Thyroid gland (tissue), 4 donors: ENCODE measurements around the gene PSME4. TPM values are rescaled to one million over a fixed set of nuclear protein-coding genes. Genes with fewer than 3 reads are reported as not detected.
"Not testable (repeated sequence)": the region's sequence is repeated elsewhere in the genome, so short reads cannot be mapped to it uniquely, and the experiment has no call there.

ENCODE experiments used
- DNase-seq, 2 donors: peaks; one replicate each; pipeline ENCODE4 v3.0.0-alpha.2; 2019
- H3K27ac ChIP-seq, 3 donors: fragments of 200-600 bp; sonication (generic); 1 replicate in 2 of 3; 2 replicates in 1 of 3; pipeline ENCODE4 v1.5.1; 2016 to 2019; ENCODE audit warnings: mild to moderate bottlenecking in 1 of 3, moderate library complexity in 1 of 3
- H3K27me3 ChIP-seq: fragments of 200-600 bp; sonication (generic); one replicate; pipeline ENCODE4 v1.5.1; 2019
- H3K36me3 ChIP-seq, 2 donors: fragments of 200-600 bp; sonication (generic); one replicate each; pipeline ENCODE4 v1.5.1; 2016 to 2019
- H3K4me1 ChIP-seq, 2 donors: fragments of 200-600 bp; sonication (generic); one replicate each; pipeline ENCODE4 v1.5.1; 2017 to 2019
- H3K4me3 ChIP-seq, 3 donors: fragments of 200-600 bp; sonication (generic); replicated peaks in 1 of 3; 1 replicate in 2 of 3; 2 replicates in 1 of 3; pipeline ENCODE4 v1.5.1; 2016; ENCODE audit warnings: mild to moderate bottlenecking in 1 of 3
- H3K9me3 ChIP-seq: fragments of 200-600 bp; sonication (generic); one replicate; pipeline ENCODE4 v1.5.1; 2017
- CTCF ChIP-seq, 6 experiments: fragments of 200-600 bp in 3 of 6; fragments of 450-650 bp in 3 of 6; sonication (generic) in 3 of 6; IDR thresholded peaks; one replicate each; pipeline ENCODE4 v1.5.1; 2016 to 2019; ENCODE audit warnings: antibody characterized with exemption in 6 of 6, mild to moderate bottlenecking in 2 of 6, inconsistent platforms in 1 of 6, moderate library complexity in 1 of 6
- POLR2A ChIP-seq, 2 donors: fragments of 450-650 bp; IDR thresholded peaks; one replicate each; pipeline ENCODE4 v1.6.1; 2017; ENCODE audit warnings: antibody characterized with exemption in 2 of 2, mild to moderate bottlenecking in 2 of 2, moderate library complexity in 1 of 2
- WGBS, 2 donors: methylation state at CpG; one replicate each; pipeline ENCODE4 v1.1.5; 2017; 5-methylcytosine and 5-hydroxymethylcytosine counted together
- intact Hi-C: fragments of 100-400 bp; cut with DNase I; formaldehyde crosslinking; loops from one replicate; pipeline ENCODE4 v1.15.1; 2023
- total RNA-seq, 4 donors: library from RNA; depleted of rRNA; stranded (reverse); fragments of >200 nt; gene quantifications; one replicate each; pipeline ENCODE4 v1.2.3, GENCODE V29; 2016

The PSME4 gene
- total RNA-seq, 4 donors from 2014 or later, result 64.3 to 131 (median 84.4) TPM

DNA sequence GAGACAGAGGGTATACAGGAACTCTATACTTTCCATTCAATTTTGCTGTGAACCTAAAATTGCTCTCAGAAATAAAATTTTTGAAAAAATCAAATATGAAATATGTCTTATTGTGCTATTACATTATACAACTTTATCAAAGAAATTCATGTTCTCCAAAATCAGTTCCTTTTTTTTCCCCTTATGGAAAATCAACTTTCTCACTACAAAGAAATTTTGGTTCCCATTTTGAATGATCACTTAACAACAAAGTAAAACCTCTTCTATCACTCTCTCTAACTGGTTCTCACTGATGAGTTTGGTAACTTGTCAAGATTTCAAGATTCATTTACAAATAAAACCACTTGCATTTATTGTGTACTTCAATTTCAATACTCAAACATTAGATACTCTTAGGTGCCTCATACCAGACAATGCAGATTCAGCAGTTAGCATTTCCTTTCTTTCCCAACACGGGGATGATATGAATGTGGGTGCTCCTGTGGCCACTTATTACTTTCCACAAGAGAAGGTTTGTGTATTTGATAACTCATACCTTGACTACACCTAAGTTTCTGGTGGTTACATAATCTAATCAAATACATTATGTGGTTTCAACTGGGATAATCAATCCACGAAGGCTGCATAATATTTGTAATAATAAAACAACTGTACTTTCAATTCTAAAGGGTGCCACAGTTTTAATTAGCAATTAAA is 6.4 kb downstream of the PSME4 start:
- TF ChIP-seq CTCF (IDR thresholded peaks at IDR 0.05), result no peak
- no peaks in the 10 kb centered on the region for H3K36me3 ChIP-seq
- no peak for DNase-seq
- no peak overlapping the region for H3K27ac ChIP-seq
- no peaks in the 10 kb centered on the region for H3K9me3 ChIP-seq
- WGBS, 2 donors, result 50 to 55% methylated on average over 2 of the region's 2 CpGs
- intact Hi-C loops, result no loop called here
- no peak overlapping the region for H3K4me3 ChIP-seq
- peaks cover 51 to 61% of the 10 kb centered on the region in 2 donors for H3K4me1 ChIP-seq
- no peaks in the 10 kb centered on the region for H3K27me3 ChIP-seq

- 29 to 36% methylated on average over 10 of the region's 10 CpGs for WGBS, 2 donors
- peak overlapping the region in 1 of 3 donors; percentile 20 for H3K27ac ChIP-seq
- H3K36me3 ChIP-seq, H3K9me3 ChIP-seq, H3K27me3 ChIP-seq, intact Hi-C loops, H3K4me3 ChIP-seq: not testable (repeated sequence)
- DNase-seq, result peak; percentile 57 to 65
- peaks cover 37 to 42% of the 10 kb centered on the region in 2 donors for H3K4me1 ChIP-seq
Measured at GRCh38 chr2:53961478-53962216, 9.1 kb downstream of the PSME4 start.

- H3K27ac ChIP-seq, result no peak overlapping the region
- intact Hi-C loops, result no loop called here
- no peak overlapping the region for H3K4me3 ChIP-seq
- 65 to 72% methylated on average over 4 of the region's 4 CpGs for WGBS, 2 donors
- no peaks in the 10 kb centered on the region for H3K36me3 ChIP-seq
- no peak for DNase-seq
- TF ChIP-seq CTCF (IDR thresholded peaks at IDR 0.05) (no peak), POLR2A (IDR thresholded peaks at IDR 0.05) (no peak)
- no peaks in the 10 kb centered on the region for H3K9me3 ChIP-seq
- no peaks in the 10 kb centered on the region for H3K27me3 ChIP-seq
- H3K4me1 ChIP-seq, result peaks cover 37% of the 10 kb centered on the region in 2 donors
Measured at GRCh38 chr2:53960476-53960875, 10.3 kb downstream of the PSME4 start.

- Histone ChIP-seq H3K27me3 (no peaks in the 10 kb centered on the region), H3K4me3 (no peak overlapping the region), H3K4me1 (peaks cover 24% of the 10 kb centered on the region in 2 donors), H3K9me3 (no peaks in the 10 kb centered on the region), H3K36me3 (no peaks in the 10 kb centered on the region), H3K27ac (no peak overlapping the region)
- TF ChIP-seq CTCF (IDR thresholded peaks at IDR 0.05), result no peak
- TF ChIP-seq POLR2A (IDR thresholded peaks at IDR 0.05), result no peak
- 95 to 96% methylated on average over 2 of the region's 2 CpGs for WGBS, 2 donors
- intact Hi-C loops, result no loop called here
- DNase-seq, result no peak
Measured at GRCh38 chr2:53958443-53958842, 12.3 kb downstream of the PSME4 start.

- Histone ChIP-seq H3K27me3 (no peaks in the 10 kb centered on the region), H3K4me1 (peaks cover 0 to 6% of the 10 kb centered on the region in 2 donors), H3K27ac (no peak overlapping the region), H3K9me3 (no peaks in the 10 kb centered on the region), H3K36me3 (no peaks in the 10 kb centered on the region), H3K4me3 (no peak overlapping the region)
- no peak for TF ChIP-seq POLR2A (IDR thresholded peaks at IDR 0.05)
- TF ChIP-seq CTCF (IDR thresholded peaks at IDR 0.05), result no peak
- DNase-seq, result no peak
- WGBS, 2 donors, result 92 to 93% methylated on average over 4 of the region's 4 CpGs
- intact Hi-C loops, result no loop called here
Measured at GRCh38 chr2:53952519-53952918, 18.3 kb downstream of the PSME4 start.
